H1 (cell line): ENCODE measurements around the gene PPP1R3G. TPM values are rescaled to one million over a fixed set of nuclear protein-coding genes. Genes with fewer than 3 reads are reported as not detected.

ENCODE experiments used
- CTCF ChIA-PET: fragments of 300-600 bp; sonication (Branson Sonifier 250); formaldehyde crosslinking; loops from one replicate; lab custom pipeline; 2021; ENCODE audit not compliant: partially characterized antibody; lab: Charles Lee
- POLR2A ChIA-PET: fragments of 300-600 bp; sonication (Branson Sonifier 250); formaldehyde crosslinking; loops from one replicate; lab custom pipeline; 2021; ENCODE audit warnings: inconsistent platforms; ENCODE audit not compliant: partially characterized antibody; lab: Charles Lee
- DNase-seq, 2 experiments: peaks; one replicate each; pipeline versions ENCODE4 v3.0.0 to v3.0.0-alpha.2; 2010 to 2022; ENCODE audit warnings: low spot score in 2 of 2, low read depth in 1 of 2, mixed read lengths in 1 of 2
- FAIRE-seq: peaks from 2 replicates; lab custom pipeline; 2011; peaks lifted over from hg19 to GRCh38; lab: Jason Lieb, UNC
- H2AFZ ChIP-seq: 2 replicates; pipeline ENCODE4 v1.8.1; 2012; ENCODE audit warnings: low read length, inconsistent platforms
- H2AK5ac ChIP-seq: 2 replicates; pipeline ENCODE4 v1.6.1; 2013; ENCODE audit warnings: low read depth, low read length
- H2BK120ac ChIP-seq: replicated peaks from 2 replicates; pipeline ENCODE3; 2013; ENCODE audit warnings: low read depth, low read length, inconsistent platforms
- H2BK12ac ChIP-seq: 2 replicates; pipeline ENCODE4 v1.6.1; 2013; ENCODE audit warnings: low read depth, low read length
- H2BK15ac ChIP-seq: 2 replicates; pipeline ENCODE4 v1.6.1; 2013; ENCODE audit warnings: low read length
- H2BK20ac ChIP-seq: 2 replicates; pipeline ENCODE4 v1.6.1; 2013; ENCODE audit warnings: low read length
- H2BK5ac ChIP-seq: 2 replicates; pipeline ENCODE4 v1.6.1; 2013; ENCODE audit warnings: low read depth, low read length
- H3K14ac ChIP-seq: 2 replicates; pipeline ENCODE4 v1.6.1; 2013; ENCODE audit warnings: inconsistent platforms; ENCODE audit not compliant: insufficient read length
- H3K18ac ChIP-seq: 2 replicates; pipeline ENCODE4 v1.6.1; 2013; ENCODE audit warnings: low read length; ENCODE audit errors: extremely low read depth
- H3K23ac ChIP-seq: 2 replicates; pipeline ENCODE4 v1.6.1; 2013; ENCODE audit warnings: inconsistent platforms; ENCODE audit not compliant: insufficient read length
- H3K23me2 ChIP-seq: 2 replicates; pipeline ENCODE4 v1.6.1; 2013; ENCODE audit warnings: low read depth, low read length
- H3K27ac ChIP-seq: 2 replicates; pipeline ENCODE4 v1.6.1; 2011; ENCODE audit warnings: low read depth, low read length, inconsistent platforms
- H3K27me3 ChIP-seq, 4 experiments: replicated peaks in 1 of 4; 1 replicate in 1 of 4; 2 replicates in 3 of 4; pipeline versions ENCODE4 v1.6.1 to v1.8.1; 2011 to 2013; ENCODE audit warnings: low read length in 3 of 4, mild to moderate bottlenecking in 3 of 4, inconsistent platforms in 2 of 4, mixed read lengths in 2 of 4, moderate library complexity in 1 of 4; ENCODE audit not compliant: control insufficient read depth in 3 of 4, insufficient read depth in 3 of 4; ENCODE audit errors: extremely low read depth in 1 of 4
- H3K36me3 ChIP-seq, 4 experiments: 2 replicates each; pipeline versions ENCODE4 v1.6.1 to v1.8.1; 2011 to 2013; ENCODE audit warnings: mild to moderate bottlenecking in 4 of 4, low read length in 3 of 4, moderate library complexity in 2 of 4, control low read depth in 1 of 4, inconsistent platforms in 1 of 4; ENCODE audit not compliant: insufficient read depth in 4 of 4, control insufficient read depth in 2 of 4
- H3K4ac ChIP-seq: replicated peaks from 2 replicates; pipeline ENCODE3; 2013; ENCODE audit warnings: low read length, low read depth, mixed read lengths, inconsistent platforms; ENCODE audit not compliant: insufficient read length
- H3K4me1 ChIP-seq, 4 experiments: replicated peaks in 1 of 4; 1 replicate in 1 of 4; 2 replicates in 3 of 4; pipeline versions ENCODE4 v1.6.1 to v1.8.1; 2011 to 2013; ENCODE audit warnings: low read length in 3 of 4, inconsistent platforms in 2 of 4, mixed read lengths in 1 of 4; ENCODE audit not compliant: insufficient read depth in 4 of 4, control insufficient read depth in 3 of 4
- H3K4me2 ChIP-seq, 2 experiments: 2 replicates each; pipeline versions ENCODE4 v1.6.1 to v1.8.1; 2011 to 2013; ENCODE audit warnings: low read depth in 2 of 2, low read length in 2 of 2, control low read depth in 1 of 2, inconsistent platforms in 1 of 2, mild to moderate bottlenecking in 1 of 2; ENCODE audit not compliant: insufficient read depth in 1 of 2
- H3K4me3 ChIP-seq, 4 experiments: fragments of 200-600, 300-600 bp in 1 of 4; sonication (generic), shearing (Covaris generic), sonication (Bioruptor Twin) in 1 of 4; 2 replicates each; pipeline versions ENCODE4 v1.5.1 to v1.8.1; 2011 to 2016; ENCODE audit warnings: low read length in 4 of 4, low read depth in 3 of 4, control low read depth in 2 of 4, inconsistent platforms in 2 of 4, mild to moderate bottlenecking in 2 of 4, mixed read lengths in 1 of 4, moderate library complexity in 1 of 4; ENCODE audit not compliant: insufficient read depth in 2 of 4; ENCODE audit errors: extremely low read depth in 1 of 4
- H3K56ac ChIP-seq: replicated peaks from 2 replicates; pipeline ENCODE3; 2013; ENCODE audit warnings: low read depth, mild to moderate bottlenecking, mixed read lengths, low read length, inconsistent platforms; ENCODE audit not compliant: insufficient read length
- H3K79me1 ChIP-seq: 2 replicates; pipeline ENCODE4 v1.6.1; 2013; ENCODE audit warnings: low read depth, low read length, control low read depth
- H3K79me2 ChIP-seq, 2 experiments: 2 replicates each; pipeline versions ENCODE4 v1.6.1 to v1.8.1; 2012 to 2013; ENCODE audit warnings: low read length in 2 of 2, mild to moderate bottlenecking in 2 of 2, inconsistent platforms in 1 of 2; ENCODE audit not compliant: insufficient read depth in 2 of 2, control insufficient read depth in 1 of 2
- H3K9ac ChIP-seq, 4 experiments: replicated peaks in 1 of 4; 1 replicate in 1 of 4; 2 replicates in 3 of 4; pipeline versions ENCODE4 v1.6.1 to v1.8.1; 2011 to 2013; ENCODE audit warnings: low read depth in 3 of 4, low read length in 3 of 4, control low read depth in 2 of 4, mild to moderate bottlenecking in 2 of 4, moderate library complexity in 2 of 4, inconsistent platforms in 1 of 4; ENCODE audit errors: extremely low read depth in 1 of 4
- H3K9me3 ChIP-seq, 2 experiments: 2 replicates each; pipeline versions ENCODE4 v1.6.1 to v1.8.1; 2012 to 2013; ENCODE audit warnings: mild to moderate bottlenecking in 2 of 2, moderate library complexity in 2 of 2, control low read depth in 1 of 2, inconsistent platforms in 1 of 2, low read depth in 1 of 2, low read length in 1 of 2, mixed read lengths in 1 of 2; ENCODE audit not compliant: insufficient read depth in 2 of 2
- H4K20me1 ChIP-seq, 2 experiments: replicated peaks in 1 of 2; 2 replicates each; pipeline versions ENCODE3 to v1.8.1; 2011 to 2013; ENCODE audit warnings: inconsistent platforms in 2 of 2, low read length in 2 of 2, mild to moderate bottlenecking in 1 of 2; ENCODE audit not compliant: insufficient read depth in 2 of 2, control insufficient read depth in 1 of 2
- H4K5ac ChIP-seq: 2 replicates; pipeline ENCODE4 v1.6.1; 2013; ENCODE audit warnings: low read length, low read depth, mixed read lengths, inconsistent platforms; ENCODE audit not compliant: insufficient read length
- H4K8ac ChIP-seq: 2 replicates; pipeline ENCODE4 v1.8.0; 2013; ENCODE audit warnings: mild to moderate bottlenecking, moderate library complexity, low read length, inconsistent platforms; ENCODE audit not compliant: insufficient read depth; ENCODE audit errors: extremely low read depth
- H4K91ac ChIP-seq: replicated peaks from 2 replicates; pipeline ENCODE3; 2013; ENCODE audit warnings: low read length, mixed read lengths, inconsistent platforms; ENCODE audit not compliant: insufficient read length
- MAX ChIP-seq: IDR thresholded peaks from 2 replicates; pipeline ENCODE4 v1.6.1; 2012; ENCODE audit warnings: inconsistent platforms
- WGBS, 2 experiments: shearing (Covaris generic) in 1 of 2; methylation state at CpG; one replicate each; pipeline versions ENCODE4 v1.1.6 to v1.1.7; 2013 to 2015; ENCODE audit warnings: low lambda C conversion rate in 2 of 2, mixed read lengths in 2 of 2, inconsistent platforms in 1 of 2, low coverage in 1 of 2, missing lambda C conversion rate in 1 of 2; ENCODE audit not compliant: insufficient replicate concordance in 2 of 2, insufficient coverage in 1 of 2, insufficient read length in 1 of 2; ENCODE audit errors: extremely low coverage in 1 of 2, missing lambda C conversion rate in 1 of 2; 5-methylcytosine and 5-hydroxymethylcytosine counted together
- polyA plus RNA-seq, 7 experiments: library from polyadenylated mRNA; depleted of rRNA in 3 of 7; stranded (reverse) in 5 of 7; unstranded in 2 of 7; fragments of >200 nt in 5 of 7; fragments of 200-250 nt in 2 of 7; gene quantifications; 1 replicate in 5 of 7; 2 replicates in 1 of 7; 4 replicates in 1 of 7; pipeline versions ENCODE4 v1.2.1 to v1.2.3, GENCODE V29; 2011 to 2013; ENCODE audit warnings: missing spikeins in 2 of 7, mixed read lengths in 2 of 7
- total RNA-seq: library from RNA; stranded (reverse); fragmentation: NEBNext Ultra II Directional; extraction: Animal tissue kit (Norgen Biotek cat#: 25700); gene quantifications from 2 replicates; pipeline ENCODE4 v1.2.1, GENCODE V29; 2021

PPP1R3G gene
- total and polyA plus RNA-seq, 2 of the 8 experiments (the other 6 are each of a cell fraction or from before 2014, with no cell fraction given): 0.03 to 0.09 TPM

- H3K27me3 ChIP-seq: no peaks in the 10 kb centered on the region
- no peak overlapping the region for H3K14ac ChIP-seq
- H2BK12ac ChIP-seq: no peak overlapping the region
- H2BK20ac ChIP-seq: no peak overlapping the region
- no peak overlapping the region for H3K4ac ChIP-seq
- ChIA-PET POLR2A (no interaction called here), CTCF (interaction anchor here (0.9 to 1.4 kb wide), 4 partner anchors 9 to 66 kb away, joined by 3 read pairs; no protein-coding TSS in a partner anchor)
- no peak overlapping the region for H3K23ac ChIP-seq
- peaks cover 2 to 14% of the 10 kb centered on the region in 2 experiments for H4K20me1 ChIP-seq
- H3K4me1 ChIP-seq: no peaks in the 10 kb centered on the region; a peak in 1 of 7 replicates
- H2BK5ac ChIP-seq: no peak overlapping the region
- H2AK5ac ChIP-seq: no peak overlapping the region
- no peak overlapping the region for H3K27ac ChIP-seq
- no peak overlapping the region for H3K4me3 ChIP-seq
- no peak overlapping the region for H3K9ac ChIP-seq
- no peak overlapping the region for H3K4me2 ChIP-seq
- no peaks in the 10 kb centered on the region for H3K36me3 ChIP-seq
- no peak overlapping the region for H2BK120ac ChIP-seq
- TF ChIP-seq MAX: no peak
- TF ChIP-seq, all 59 proteins: peak for 0
- 87% methylated on average over 19 of the region's 20 CpGs; no CpG with 5 or more reads in 1 of the 2 experiments for WGBS, 2 experiments
- no peaks in the 10 kb centered on the region for H3K9me3 ChIP-seq
- FAIRE-seq: no peak
- no peak overlapping the region for H3K56ac ChIP-seq
- no peak overlapping the region for H3K18ac ChIP-seq
- DNase-seq: no peak
- H4K8ac ChIP-seq: no peak overlapping the region
- H4K5ac ChIP-seq: no peak overlapping the region
- no peaks in the 10 kb centered on the region for H3K79me2 ChIP-seq
- no peak overlapping the region for H2AFZ ChIP-seq
- H3K23me2 ChIP-seq: no peaks in the 10 kb centered on the region
- no peak overlapping the region for H2BK15ac ChIP-seq
- H3K79me1 ChIP-seq: no peaks in the 10 kb centered on the region; the same call in 1 of the 2 replicates
- no peak overlapping the region for H4K91ac ChIP-seq
These were observed 38.4 kb downstream of the PPP1R3G start for GRCh38 chr6:5123296-5124143.
